ENCODE results near the gene AK8. TPM values are rescaled to one million over a fixed set of nuclear protein-coding genes. Genes with fewer than 3 reads are reported as not detected.

Gene AK8
- total and polyA plus RNA-seq, 2 experiments from 2014 or later, result 0.40 to 4.5 TPM

DNA sequence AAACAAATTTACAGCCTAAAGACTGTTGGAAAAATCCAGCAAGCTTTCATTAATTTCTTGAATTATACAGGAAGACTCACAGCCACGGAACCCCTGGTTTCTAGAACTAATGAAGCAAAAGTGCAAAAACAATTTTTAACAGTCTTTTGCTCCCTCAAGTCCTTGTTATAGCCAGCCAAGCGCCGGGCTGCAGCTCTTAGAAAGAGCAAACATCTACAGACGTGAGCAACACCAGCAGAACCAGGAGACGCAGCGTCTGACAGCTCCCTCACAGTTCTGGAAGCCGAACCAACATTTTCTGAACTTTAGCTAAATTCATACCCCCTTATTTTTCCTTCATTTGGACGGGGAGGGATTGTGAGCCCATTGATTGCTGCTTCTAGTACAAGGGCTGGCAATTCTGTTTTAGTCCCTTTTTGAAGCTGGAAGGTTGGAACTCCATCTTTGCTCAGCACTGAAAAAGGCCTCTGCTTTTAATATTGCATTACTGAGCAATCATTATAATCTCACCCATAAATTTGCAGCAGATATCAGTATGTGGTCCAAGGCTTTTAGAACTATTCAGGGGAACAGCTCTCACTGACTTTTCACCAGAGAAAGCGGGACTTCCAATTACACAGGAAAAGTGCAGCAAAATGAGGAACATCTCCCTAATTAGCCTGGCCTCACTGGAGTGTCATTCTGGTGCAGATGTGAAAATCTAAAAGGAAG is 45.8 kb downstream of the AK8 start:
- Histone ChIP-seq H3K4me2 (no peak overlapping the region), H3K4me3 (no peak overlapping the region), H2AFZ (no peak overlapping the region), H3K27me3 (no peaks in the 10 kb centered on the region), H3K9me3 (ENCODE audit: low read depth) (no peaks in the 10 kb centered on the region), H3K36me3 (replicated peaks; ENCODE audit: insufficient read depth, low read depth) (no peaks in the 10 kb centered on the region), H4K20me1 (ENCODE audit: insufficient read depth, poor library complexity, severe bottlenecking) (no peaks in the 10 kb centered on the region), H3K4me1 (ENCODE audit: insufficient read depth) (no peaks in the 10 kb centered on the region), H3K79me2 (no peaks in the 10 kb centered on the region), H3K27ac (no peak overlapping the region), H3K9me2 (replicated peaks; ENCODE audit: insufficient read depth) (no peaks in the 10 kb centered on the region)
- no peak for DNase-seq (ENCODE audit: low spot score)
- TF ChIP-seq, protein P1, sequence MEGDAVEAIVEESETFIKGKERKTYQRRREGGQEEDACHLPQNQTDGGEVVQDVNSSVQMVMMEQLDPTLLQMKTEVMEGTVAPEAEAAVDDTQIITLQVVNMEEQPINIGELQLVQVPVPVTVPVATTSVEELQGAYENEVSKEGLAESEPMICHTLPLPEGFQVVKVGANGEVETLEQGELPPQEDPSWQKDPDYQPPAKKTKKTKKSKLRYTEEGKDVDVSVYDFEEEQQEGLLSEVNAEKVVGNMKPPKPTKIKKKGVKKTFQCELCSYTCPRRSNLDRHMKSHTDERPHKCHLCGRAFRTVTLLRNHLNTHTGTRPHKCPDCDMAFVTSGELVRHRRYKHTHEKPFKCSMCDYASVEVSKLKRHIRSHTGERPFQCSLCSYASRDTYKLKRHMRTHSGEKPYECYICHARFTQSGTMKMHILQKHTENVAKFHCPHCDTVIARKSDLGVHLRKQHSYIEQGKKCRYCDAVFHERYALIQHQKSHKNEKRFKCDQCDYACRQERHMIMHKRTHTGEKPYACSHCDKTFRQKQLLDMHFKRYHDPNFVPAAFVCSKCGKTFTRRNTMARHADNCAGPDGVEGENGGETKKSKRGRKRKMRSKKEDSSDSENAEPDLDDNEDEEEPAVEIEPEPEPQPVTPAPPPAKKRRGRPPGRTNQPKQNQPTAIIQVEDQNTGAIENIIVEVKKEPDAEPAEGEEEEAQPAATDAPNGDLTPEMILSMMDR (IDR thresholded peaks at IDR 0.05; ENCODE audit: poor library complexity), result no peak
- 78% methylated on average over 9 of the region's 9 CpGs for WGBS (ENCODE audit: low lambda C conversion rate, missing lambda C conversion rate)

DNA sequence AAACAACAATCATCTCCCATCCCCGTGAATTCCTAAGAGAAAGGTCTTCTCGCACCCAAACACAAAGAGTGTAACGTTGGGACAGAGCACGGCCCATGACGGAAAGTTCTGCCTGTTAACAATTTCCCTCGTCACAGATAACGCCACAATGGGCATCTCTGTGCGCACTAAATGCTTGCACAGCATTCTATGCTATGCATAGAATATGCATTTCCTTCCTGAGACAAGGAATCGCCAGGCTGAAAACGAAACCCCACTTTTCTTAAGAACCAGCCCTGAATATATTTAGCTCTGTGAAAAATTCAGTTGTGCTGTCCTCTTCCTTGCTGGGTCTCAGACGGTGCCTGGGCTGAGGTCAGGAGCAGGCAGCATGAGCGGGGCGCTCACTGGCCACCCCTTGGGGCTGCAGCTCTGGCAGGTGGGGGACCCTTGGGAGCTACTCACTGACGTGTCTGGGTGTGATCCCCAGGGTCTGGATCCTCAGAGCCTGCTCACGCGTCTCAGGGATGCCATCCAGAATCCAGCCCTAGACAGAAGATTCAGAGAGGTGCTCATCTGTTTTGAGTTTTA is 49.8 kb downstream of the AK8 start:
- H3K9me2 ChIP-seq (replicated peaks; ENCODE audit: insufficient read depth), result no peaks in the 10 kb centered on the region
- DNase-seq (ENCODE audit: low spot score), result no peak
- no peak overlapping the region for H3K4me2 ChIP-seq
- H3K9me3 ChIP-seq (ENCODE audit: low read depth), result no peaks in the 10 kb centered on the region
- TF ChIP-seq, protein P1 (IDR thresholded peaks at IDR 0.05; ENCODE audit: poor library complexity), result no peak
- TF ChIP-seq EZH2 (IDR thresholded peaks at IDR 0.05; ENCODE audit: borderline replicate concordance), result no peak
- no peak for TF ChIP-seq EZH2phosphoT487 (IDR thresholded peaks at IDR 0.05; ENCODE audit: low read depth, severe bottlenecking, unreplicated experiment)
- H3K27ac ChIP-seq, result no peak overlapping the region
- no peak overlapping the region for H2AFZ ChIP-seq
- H3K36me3 ChIP-seq (replicated peaks; ENCODE audit: insufficient read depth, low read depth), result no peaks in the 10 kb centered on the region
- H3K27me3 ChIP-seq, result no peaks in the 10 kb centered on the region
- H4K20me1 ChIP-seq (ENCODE audit: insufficient read depth, poor library complexity, severe bottlenecking), result no peaks in the 10 kb centered on the region
- 94% methylated on average over 16 of the region's 16 CpGs for WGBS (ENCODE audit: low lambda C conversion rate, missing lambda C conversion rate)
- H3K79me2 ChIP-seq, result no peaks in the 10 kb centered on the region
- H3K4me1 ChIP-seq (ENCODE audit: insufficient read depth), result no peaks in the 10 kb centered on the region
- no peak overlapping the region for H3K4me3 ChIP-seq

DNA sequence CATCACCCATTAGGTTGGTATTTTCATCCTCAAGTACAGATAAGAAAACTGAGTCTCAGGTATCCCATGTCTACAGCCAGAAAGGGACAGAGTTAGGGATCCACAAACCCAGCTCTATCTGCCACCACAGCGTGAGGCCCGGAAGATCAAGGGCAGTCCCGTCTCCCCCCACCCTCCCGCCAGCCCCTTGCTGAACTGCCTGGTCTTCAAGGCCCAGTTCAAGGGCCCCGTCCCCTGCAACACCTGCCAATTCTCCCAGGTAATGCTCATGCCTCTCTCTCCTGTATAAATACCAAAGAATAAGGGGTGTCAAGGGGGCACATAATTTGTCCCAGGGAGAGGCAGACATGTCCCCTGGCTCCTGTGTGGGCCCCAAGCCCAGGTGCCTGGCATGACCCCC is 50.7 kb downstream of the AK8 start:
- TF ChIP-seq EZH2 (IDR thresholded peaks at IDR 0.05; ENCODE audit: borderline replicate concordance) (no peak), EZH2phosphoT487 (IDR thresholded peaks at IDR 0.05; ENCODE audit: low read depth, severe bottlenecking, unreplicated experiment) (no peak)
- TF ChIP-seq, protein P1 (IDR thresholded peaks at IDR 0.05; ENCODE audit: poor library complexity), result no peak
- Histone ChIP-seq H3K4me1 (ENCODE audit: insufficient read depth) (no peaks in the 10 kb centered on the region), H3K36me3 (replicated peaks; ENCODE audit: insufficient read depth, low read depth) (no peaks in the 10 kb centered on the region)

More for the DNA sequence above, 50.7 kb downstream of the AK8 start:
- Histone ChIP-seq H4K20me1 (ENCODE audit: insufficient read depth, poor library complexity, severe bottlenecking) (no peaks in the 10 kb centered on the region), H3K79me2 (no peaks in the 10 kb centered on the region), H3K4me2 (no peak overlapping the region), H3K9me3 (ENCODE audit: low read depth) (no peaks in the 10 kb centered on the region), H3K9me2 (replicated peaks; ENCODE audit: insufficient read depth) (no peaks in the 10 kb centered on the region), H2AFZ (no peak overlapping the region), H3K27me3 (no peaks in the 10 kb centered on the region), H3K4me3 (no peak overlapping the region), H3K27ac (no peak overlapping the region)
- 95% methylated on average over 5 of the region's 5 CpGs for WGBS (ENCODE audit: low lambda C conversion rate, missing lambda C conversion rate)
- DNase-seq (ENCODE audit: low spot score), result no peak
